Measurements from ENCODE around the gene SBF1.
"Not testable (repeated sequence)": the region's sequence is repeated elsewhere in the genome, so short reads cannot be mapped to it uniquely, and the experiment has no call there.

SBF1 gene

DNA sequence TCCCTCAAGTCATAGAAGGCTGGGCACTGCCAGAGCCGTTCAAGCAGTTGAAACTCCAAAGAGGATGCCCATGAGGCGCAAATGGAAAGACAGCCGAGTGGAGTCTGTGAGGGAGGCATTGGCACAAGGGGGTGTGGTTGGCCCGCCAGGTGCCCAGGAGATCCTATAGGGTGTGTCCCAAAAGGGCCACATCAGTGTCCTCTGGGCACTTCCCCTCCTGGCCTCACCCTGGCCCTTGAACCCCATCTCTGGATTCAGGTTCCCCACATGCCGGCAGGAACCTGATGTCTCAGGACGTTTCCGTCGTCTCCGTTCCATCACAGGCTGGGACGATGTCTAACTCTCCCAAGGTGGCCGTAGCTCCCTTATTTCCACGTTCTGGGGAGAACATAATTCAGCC, 54.3 kb downstream of the SBF1 start:
- H3K36me3 ChIP-seq (ENCODE audit: control insufficient read depth, insufficient read depth, low read length), result peaks cover 65% of the 10 kb centered on the region
- H3K9me3 ChIP-seq (ENCODE audit: control insufficient read depth, insufficient read depth, low read length), result no peaks in the 10 kb centered on the region
- H3K4me1 ChIP-seq (ENCODE audit: control insufficient read depth, insufficient read depth, low read length), result no peaks in the 10 kb centered on the region
- H3K27me3 ChIP-seq (ENCODE audit: control insufficient read depth, insufficient read depth, low read length), result no peaks in the 10 kb centered on the region
- H3K4me3 ChIP-seq (ENCODE audit: low read depth, low read length), result no peak overlapping the region
- no peak overlapping the region for H3K9ac ChIP-seq (ENCODE audit: low read depth, low read length)

DNA sequence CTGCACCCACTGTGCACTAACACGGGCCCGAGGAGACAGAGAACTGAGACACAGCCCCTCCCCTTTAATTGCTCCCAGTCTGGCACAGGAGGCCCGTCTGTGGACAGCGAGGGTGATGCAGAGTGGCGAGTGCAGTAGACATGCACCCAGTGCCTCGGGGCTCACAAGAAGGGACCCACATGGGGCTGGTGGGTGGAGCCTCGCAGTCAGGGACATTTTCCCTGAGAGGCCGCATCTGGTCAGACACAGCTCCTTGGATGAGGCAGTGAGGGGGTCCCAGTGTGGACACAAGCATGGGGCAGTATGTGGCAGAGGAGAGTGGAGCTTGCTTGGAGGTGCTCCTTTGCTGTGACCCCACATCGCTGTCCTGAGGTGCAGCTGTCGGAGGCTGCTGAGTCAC, 54.8 kb downstream of the SBF1 start:
- Histone ChIP-seq H3K36me3 (ENCODE audit: control insufficient read depth, insufficient read depth, low read length) (peaks cover 65% of the 10 kb centered on the region), H3K4me3 (ENCODE audit: low read depth, low read length) (no peak overlapping the region), H3K9ac (ENCODE audit: low read depth, low read length) (no peak overlapping the region), H3K9me3 (ENCODE audit: control insufficient read depth, insufficient read depth, low read length) (no peaks in the 10 kb centered on the region), H3K27me3 (ENCODE audit: control insufficient read depth, insufficient read depth, low read length) (no peaks in the 10 kb centered on the region), H3K4me1 (ENCODE audit: control insufficient read depth, insufficient read depth, low read length) (no peaks in the 10 kb centered on the region)

DNA sequence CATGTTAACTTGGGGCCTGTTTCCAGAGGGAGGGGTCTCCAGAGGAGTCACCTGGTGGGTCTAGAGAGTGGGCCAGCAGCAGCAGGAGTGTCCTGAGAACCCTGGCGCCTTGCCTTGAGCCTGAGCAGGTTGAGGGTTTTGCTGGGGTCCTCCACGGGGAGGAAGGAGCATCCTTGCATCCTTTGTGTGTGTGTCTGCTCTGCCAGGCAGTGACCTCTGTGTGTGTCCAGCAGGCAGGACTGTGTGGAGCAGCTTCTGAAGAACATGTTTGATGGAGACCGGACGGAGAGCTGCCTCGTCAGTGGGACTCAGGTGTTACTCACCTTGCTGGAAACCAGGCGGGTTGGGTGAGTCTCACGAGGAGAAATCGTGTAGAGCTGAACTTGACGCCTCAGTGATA, 55.7 kb downstream of the SBF1 start:
- Histone ChIP-seq H3K36me3 (ENCODE audit: control insufficient read depth, insufficient read depth, low read length) (peaks cover 69% of the 10 kb centered on the region), H3K9ac (ENCODE audit: low read depth, low read length) (no peak overlapping the region), H3K4me1 (ENCODE audit: control insufficient read depth, insufficient read depth, low read length) (no peaks in the 10 kb centered on the region)

DNA sequence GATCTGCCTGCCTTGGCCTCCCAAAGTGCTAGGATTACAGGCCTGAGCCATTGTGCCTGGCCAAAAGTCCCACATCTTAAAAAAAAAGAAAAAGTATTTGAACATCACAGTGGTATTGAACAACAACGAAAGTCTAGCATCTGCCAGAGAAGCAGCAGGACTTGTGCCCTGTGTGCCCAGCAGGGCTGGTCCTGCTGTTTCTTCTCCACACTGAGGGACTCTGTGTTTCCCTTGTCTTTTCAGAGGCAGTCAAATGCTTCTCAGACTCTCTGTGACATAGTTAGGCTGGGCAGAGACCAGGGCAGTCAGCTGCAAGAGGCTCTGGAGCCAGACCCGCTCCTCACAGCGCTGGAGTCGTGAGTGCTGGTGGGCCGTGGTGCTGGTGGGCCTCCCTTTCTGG, 56.2 kb downstream of the SBF1 start:
- peaks cover 69% of the 10 kb centered on the region for H3K36me3 ChIP-seq (ENCODE audit: control insufficient read depth, insufficient read depth, low read length)
- H3K4me1 ChIP-seq (ENCODE audit: control insufficient read depth, insufficient read depth, low read length), result no peaks in the 10 kb centered on the region
- no peaks in the 10 kb centered on the region for H3K9me3 ChIP-seq (ENCODE audit: control insufficient read depth, insufficient read depth, low read length)
- no peak overlapping the region for H3K4me3 ChIP-seq (ENCODE audit: low read depth, low read length)
- H3K27me3 ChIP-seq (ENCODE audit: control insufficient read depth, insufficient read depth, low read length), result no peaks in the 10 kb centered on the region
- no peak overlapping the region for H3K9ac ChIP-seq (ENCODE audit: low read depth, low read length)

More for the DNA sequence above, 55.7 kb downstream of the SBF1 start:
- Histone ChIP-seq H3K9me3 (ENCODE audit: control insufficient read depth, insufficient read depth, low read length) (no peaks in the 10 kb centered on the region), H3K4me3 (ENCODE audit: low read depth, low read length) (no peak overlapping the region), H3K27me3 (ENCODE audit: control insufficient read depth, insufficient read depth, low read length) (no peaks in the 10 kb centered on the region)

DNA sequence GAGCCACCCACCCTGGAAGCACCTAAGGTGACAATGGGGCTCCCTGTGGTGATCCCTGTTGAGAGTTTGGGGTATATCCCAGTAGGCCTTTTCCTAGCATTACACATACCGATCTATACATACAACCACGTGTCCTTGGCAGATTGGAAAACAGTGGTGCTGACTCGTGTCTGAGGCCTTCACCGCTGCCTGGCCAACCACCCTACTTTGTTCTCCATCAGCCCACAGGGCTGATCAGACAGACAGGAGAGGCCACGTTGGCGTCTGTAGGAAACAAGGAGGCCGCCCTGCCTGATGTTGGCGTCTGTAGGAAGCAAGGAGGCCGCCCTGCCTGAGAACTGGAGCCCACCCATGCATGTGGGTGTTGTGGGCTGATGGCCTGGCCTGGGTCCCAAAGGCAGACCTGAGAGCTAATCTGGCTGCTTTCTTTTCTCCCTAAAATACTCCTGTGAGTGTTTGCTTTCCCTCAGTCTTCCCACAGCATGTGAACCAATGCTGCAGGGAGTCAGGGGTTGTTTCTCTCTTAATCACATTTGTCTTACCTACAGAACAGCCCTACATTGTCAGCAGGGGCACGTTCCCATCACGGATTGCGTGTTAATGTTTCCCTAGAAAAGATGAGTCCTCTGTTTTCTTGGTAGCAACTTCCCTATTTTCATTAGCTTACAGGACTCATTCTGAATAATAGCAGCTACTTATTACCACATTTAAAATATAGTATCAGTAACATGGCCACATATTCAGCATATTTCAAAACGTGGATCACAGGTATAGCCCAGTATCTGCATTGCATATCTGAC, 57.2 kb downstream of the SBF1 start:
- Histone ChIP-seq H3K9me3 (ENCODE audit: control insufficient read depth, insufficient read depth, low read length) (no peaks in the 10 kb centered on the region), H3K36me3 (ENCODE audit: control insufficient read depth, insufficient read depth, low read length) (peaks cover 58% of the 10 kb centered on the region), H3K4me3 (ENCODE audit: low read depth, low read length) (no peak overlapping the region), H3K4me1 (ENCODE audit: control insufficient read depth, insufficient read depth, low read length) (no peaks in the 10 kb centered on the region), H3K9ac (ENCODE audit: low read depth, low read length) (no peak overlapping the region), H3K27me3 (ENCODE audit: control insufficient read depth, insufficient read depth, low read length) (no peaks in the 10 kb centered on the region)

DNA sequence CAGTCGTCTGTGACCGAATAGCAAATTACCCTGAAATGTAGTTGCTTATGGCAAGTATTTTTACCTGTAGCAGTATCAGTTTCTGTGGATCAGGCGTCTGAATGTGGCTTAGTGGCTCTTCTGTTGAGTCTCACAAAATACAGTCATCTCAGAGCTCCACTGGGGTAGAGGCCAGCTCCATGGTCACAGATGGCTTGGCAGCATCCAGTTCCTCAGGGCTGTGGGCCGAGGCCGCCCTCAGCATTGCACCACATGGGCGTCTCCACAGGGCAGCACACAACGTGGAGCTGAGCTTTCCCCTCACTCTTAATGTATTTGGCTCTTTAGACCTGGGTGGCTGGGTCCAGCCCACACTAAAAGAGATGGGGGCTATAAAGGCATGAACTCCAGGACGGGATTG, 57.8 kb downstream of the SBF1 start:
- peaks cover 52% of the 10 kb centered on the region for H3K36me3 ChIP-seq (ENCODE audit: control insufficient read depth, insufficient read depth, low read length)
- no peak overlapping the region for H3K9ac ChIP-seq (ENCODE audit: low read depth, low read length)
- H3K4me3 ChIP-seq (ENCODE audit: low read depth, low read length), result no peak overlapping the region
- H3K27me3 ChIP-seq (ENCODE audit: control insufficient read depth, insufficient read depth, low read length), result no peaks in the 10 kb centered on the region
- no peaks in the 10 kb centered on the region for H3K4me1 ChIP-seq (ENCODE audit: control insufficient read depth, insufficient read depth, low read length)
- no peaks in the 10 kb centered on the region for H3K9me3 ChIP-seq (ENCODE audit: control insufficient read depth, insufficient read depth, low read length)

DNA sequence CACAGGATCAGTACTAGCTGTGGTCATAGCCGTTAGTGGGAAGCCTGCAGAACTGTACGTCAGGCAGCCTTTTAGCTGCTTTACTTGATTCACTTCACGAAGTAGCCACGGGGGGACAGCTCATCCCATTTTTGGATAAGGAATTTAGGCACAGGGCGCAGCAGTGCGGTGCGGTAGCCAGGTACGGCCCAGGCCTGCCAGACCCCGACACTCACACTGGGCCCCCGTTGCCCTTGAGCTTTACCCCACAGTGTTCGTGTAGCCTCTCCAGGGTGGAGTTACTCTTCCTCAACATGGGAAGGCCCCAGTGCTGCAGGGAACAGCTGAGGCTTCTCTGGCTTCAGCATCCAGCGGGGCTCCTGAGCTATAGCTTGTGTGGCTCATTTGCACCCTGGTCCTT, 59.4 kb downstream of the SBF1 start:
- H3K9ac ChIP-seq (ENCODE audit: low read depth, low read length), result no peak overlapping the region
- no peaks in the 10 kb centered on the region for H3K4me1 ChIP-seq (ENCODE audit: control insufficient read depth, insufficient read depth, low read length)
- peaks cover 49% of the 10 kb centered on the region for H3K36me3 ChIP-seq (ENCODE audit: control insufficient read depth, insufficient read depth, low read length)
- H3K9me3 ChIP-seq (ENCODE audit: control insufficient read depth, insufficient read depth, low read length), result no peaks in the 10 kb centered on the region
- no peaks in the 10 kb centered on the region for H3K27me3 ChIP-seq (ENCODE audit: control insufficient read depth, insufficient read depth, low read length)
- H3K4me3 ChIP-seq (ENCODE audit: low read depth, low read length), result no peak overlapping the region

DNA sequence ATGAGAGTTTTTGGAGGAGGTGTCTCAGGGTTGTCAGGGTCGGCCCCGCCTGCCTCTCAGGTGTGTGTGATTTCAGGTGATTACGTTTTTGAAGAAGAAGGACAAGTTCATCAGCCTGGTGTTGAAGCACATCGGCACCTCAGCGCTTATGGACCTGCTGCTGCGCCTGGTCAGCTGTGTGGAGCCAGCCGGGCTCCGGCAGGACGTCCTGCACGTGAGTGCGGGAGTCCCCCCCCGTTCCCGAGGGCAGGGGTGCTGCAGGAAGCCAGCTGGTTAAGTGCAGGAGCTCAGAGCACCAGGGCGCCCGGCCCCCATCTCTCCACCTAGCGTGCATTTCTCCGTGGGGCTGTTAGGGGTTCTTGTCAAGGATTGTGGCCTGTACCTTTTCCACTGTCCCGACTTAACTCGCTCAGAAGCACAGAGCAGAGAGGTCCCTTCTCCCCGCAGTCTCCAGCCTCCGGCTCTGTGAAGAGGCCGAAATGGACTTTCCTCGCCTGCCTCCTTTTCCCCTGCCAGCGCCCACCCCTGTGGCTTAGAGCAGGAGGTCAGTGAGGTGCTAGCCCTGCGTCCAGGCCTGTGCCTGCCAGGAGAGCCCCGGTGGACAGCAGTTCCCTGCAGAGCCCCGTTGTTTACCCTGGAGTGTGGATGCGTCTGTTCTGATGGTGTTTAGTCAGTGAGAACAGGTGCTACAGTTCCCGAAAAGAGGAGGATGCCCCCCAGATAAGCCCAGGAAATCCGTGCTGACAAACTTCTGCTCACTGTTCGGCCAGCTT, 60.2 kb downstream of the SBF1 start:
- H3K4me3 ChIP-seq (ENCODE audit: low read depth, low read length), result no peak overlapping the region
- H3K27me3 ChIP-seq (ENCODE audit: control insufficient read depth, insufficient read depth, low read length), result no peaks in the 10 kb centered on the region
- no peaks in the 10 kb centered on the region for H3K9me3 ChIP-seq (ENCODE audit: control insufficient read depth, insufficient read depth, low read length)
- peaks cover 47% of the 10 kb centered on the region for H3K36me3 ChIP-seq (ENCODE audit: control insufficient read depth, insufficient read depth, low read length)
- H3K9ac ChIP-seq (ENCODE audit: low read depth, low read length), result no peak overlapping the region
- no peaks in the 10 kb centered on the region for H3K4me1 ChIP-seq (ENCODE audit: control insufficient read depth, insufficient read depth, low read length)

DNA sequence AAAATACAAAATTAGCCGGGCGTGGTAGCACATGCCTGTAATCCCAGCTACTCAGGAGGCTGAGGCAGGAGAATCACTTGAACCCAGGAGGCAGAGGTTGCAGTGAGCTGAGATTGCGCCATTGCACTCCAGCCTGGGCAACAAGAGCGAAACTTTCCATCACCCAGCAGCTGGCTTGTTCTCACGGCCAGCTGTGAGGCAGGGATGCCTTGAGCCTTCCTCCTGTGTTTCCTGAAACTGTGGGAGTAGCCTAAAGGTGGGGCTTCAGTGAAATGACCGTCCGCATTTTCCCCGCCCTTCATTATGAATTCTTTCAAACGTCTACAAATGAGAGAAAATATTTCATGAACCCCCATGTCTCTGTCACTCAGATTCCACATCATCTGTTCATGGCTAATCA, 65.9 kb downstream of the SBF1 start:
- not testable (repeated sequence) for H3K4me3 ChIP-seq (ENCODE audit: low read depth, low read length); H3K9ac ChIP-seq (ENCODE audit: low read depth, low read length)
- peaks cover 14% of the 10 kb centered on the region for H3K36me3 ChIP-seq (ENCODE audit: control insufficient read depth, insufficient read depth, low read length)

DNA sequence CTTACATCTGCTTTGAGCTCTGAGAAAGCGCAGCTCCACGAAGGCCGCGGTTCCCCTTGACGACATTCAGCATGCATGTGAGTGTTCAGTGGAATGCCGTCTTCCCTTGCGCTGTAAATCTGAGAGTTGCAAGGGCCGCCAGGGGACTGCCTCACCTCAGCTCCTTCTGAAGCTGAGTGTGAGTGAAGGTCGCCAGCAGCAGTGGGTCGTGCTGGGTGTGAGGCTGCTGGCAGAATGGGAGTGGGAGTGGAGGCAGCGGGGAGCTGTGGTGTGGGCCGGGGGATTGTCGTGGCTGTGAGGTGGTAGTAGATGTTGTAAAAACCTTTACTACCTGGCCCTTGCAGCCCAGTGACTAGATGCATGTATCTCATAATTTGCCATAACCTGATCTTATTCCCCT, 66.5 kb downstream of the SBF1 start:
- no peak overlapping the region for H3K9ac ChIP-seq (ENCODE audit: low read depth, low read length)
- no peak overlapping the region for H3K4me3 ChIP-seq (ENCODE audit: low read depth, low read length)
- peaks cover 11% of the 10 kb centered on the region for H3K36me3 ChIP-seq (ENCODE audit: control insufficient read depth, insufficient read depth, low read length)
- H3K4me1 ChIP-seq (ENCODE audit: control insufficient read depth, insufficient read depth, low read length), result no peaks in the 10 kb centered on the region
- no peaks in the 10 kb centered on the region for H3K27me3 ChIP-seq (ENCODE audit: control insufficient read depth, insufficient read depth, low read length)
- no peaks in the 10 kb centered on the region for H3K9me3 ChIP-seq (ENCODE audit: control insufficient read depth, insufficient read depth, low read length)

More for the DNA sequence above, 65.9 kb downstream of the SBF1 start:
- H3K27me3 ChIP-seq (ENCODE audit: control insufficient read depth, insufficient read depth, low read length); H3K4me1 ChIP-seq (ENCODE audit: control insufficient read depth, insufficient read depth, low read length); H3K9me3 ChIP-seq (ENCODE audit: control insufficient read depth, insufficient read depth, low read length): not testable (repeated sequence)

DNA sequence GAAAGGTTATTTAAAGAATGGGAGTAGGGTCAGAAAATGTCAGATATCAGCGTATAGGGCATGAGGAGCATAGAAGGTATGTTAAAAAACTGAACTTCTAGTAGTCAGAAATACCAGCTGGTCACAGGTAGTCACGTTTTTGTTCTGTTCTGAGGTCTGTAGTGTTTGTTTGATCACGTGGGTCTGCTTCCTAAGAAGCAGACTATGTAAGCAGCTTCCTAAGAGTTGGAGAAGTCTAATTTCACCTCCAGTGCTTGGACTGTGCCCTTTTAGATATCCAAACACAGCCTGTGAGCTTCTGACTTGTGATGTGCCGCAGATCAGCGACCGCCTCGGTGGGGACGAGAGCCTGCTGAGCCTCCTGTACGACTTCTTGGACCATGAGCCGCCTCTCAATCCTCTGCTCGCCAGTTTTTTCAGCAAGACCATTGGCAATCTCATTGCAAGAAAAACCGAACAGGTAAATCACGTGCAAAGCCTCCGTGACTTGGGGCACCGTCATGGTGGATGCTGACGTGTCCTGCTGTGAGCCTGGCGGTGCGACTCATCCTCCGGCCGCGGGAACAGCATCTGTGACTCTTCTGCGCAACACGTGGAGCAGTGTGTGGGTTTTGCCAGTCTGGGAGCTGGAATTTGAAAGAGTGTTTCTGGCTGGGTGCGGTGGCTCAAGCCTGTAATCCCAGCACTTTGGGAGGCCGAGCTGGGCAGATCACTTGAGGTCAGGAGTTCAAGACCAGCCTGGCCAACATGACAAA, 68.2 kb downstream of the SBF1 start:
- H3K9ac ChIP-seq (ENCODE audit: low read depth, low read length), result no peak overlapping the region

More for the DNA sequence above, 68.2 kb downstream of the SBF1 start:
- H3K4me3 ChIP-seq (ENCODE audit: low read depth, low read length), result no peak overlapping the region
- no peaks in the 10 kb centered on the region for H3K4me1 ChIP-seq (ENCODE audit: control insufficient read depth, insufficient read depth, low read length)
- no peaks in the 10 kb centered on the region for H3K9me3 ChIP-seq (ENCODE audit: control insufficient read depth, insufficient read depth, low read length)
- peaks cover 11% of the 10 kb centered on the region for H3K36me3 ChIP-seq (ENCODE audit: control insufficient read depth, insufficient read depth, low read length)
- no peaks in the 10 kb centered on the region for H3K27me3 ChIP-seq (ENCODE audit: control insufficient read depth, insufficient read depth, low read length)

Measured in iPS-15b (cell line).